T follicular helper cell (primary cell): Measurements from ENCODE around the gene STRA6.

Experiments
- DNase-seq: peaks from one replicate; pipeline ENCODE4 v3.0.0-alpha.2; 2020; ENCODE audit warnings: low read depth

The STRA6 gene

DNA sequence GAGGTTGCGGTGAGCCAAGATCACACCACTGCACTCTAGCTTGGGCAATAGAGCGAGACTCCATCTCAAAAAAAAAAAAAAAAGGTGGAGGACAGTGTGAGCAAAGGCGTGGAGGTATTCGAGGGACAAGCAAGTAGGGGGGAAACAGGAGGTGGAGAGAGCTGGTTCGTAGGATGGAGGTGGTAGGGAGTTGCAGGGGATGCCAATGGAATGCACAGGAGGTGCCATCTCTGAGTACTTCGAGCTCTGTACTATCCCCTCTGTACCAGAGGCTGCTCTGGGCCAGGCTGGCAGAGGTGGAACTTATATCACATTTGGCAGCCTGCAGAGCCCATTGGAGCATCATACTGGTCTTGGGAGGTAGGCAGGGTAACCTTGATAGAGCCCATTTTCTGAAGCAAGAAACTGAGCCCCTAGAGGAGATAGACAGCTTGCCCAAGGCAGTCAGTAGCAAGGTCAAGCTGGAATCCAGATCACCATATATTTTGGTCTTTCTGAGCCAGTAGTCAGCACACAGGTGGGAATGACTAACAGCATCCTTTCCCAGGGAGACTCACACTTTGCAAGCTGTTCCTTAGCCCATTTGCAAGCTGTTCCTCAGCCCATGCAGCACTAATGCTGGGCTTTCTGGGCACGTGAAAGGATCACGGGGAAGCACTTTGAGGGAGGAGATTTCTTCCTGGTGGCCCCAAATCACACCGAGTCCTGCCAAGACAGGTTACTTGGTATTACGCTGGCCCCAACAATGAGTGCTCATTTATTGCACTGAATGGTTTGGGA, 24.4 kb upstream of the STRA6 start:
- DNase-seq = no peak

DNA sequence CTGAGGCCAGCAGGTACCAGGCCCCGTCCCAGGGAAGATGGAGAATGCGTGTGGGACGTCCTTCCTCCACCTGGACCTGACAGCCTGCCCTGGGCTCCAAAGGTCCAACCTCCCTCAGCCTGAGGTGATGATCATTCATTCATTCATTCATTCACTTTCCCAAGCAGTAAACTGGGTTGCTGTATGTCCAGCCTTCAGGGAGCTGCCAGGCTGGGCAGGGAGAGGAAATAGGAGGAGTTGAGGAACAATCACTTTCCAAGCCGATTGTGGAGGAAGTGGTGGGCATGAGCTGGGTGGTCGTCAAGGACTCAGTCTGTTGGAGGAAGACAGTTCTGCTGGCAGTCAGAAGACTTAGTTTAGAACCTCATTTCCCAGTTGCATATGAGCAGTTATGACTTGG, 23.3 kb upstream of the STRA6 start:
- DNase-seq = no peak

GRCh38 chr15:74222240-74223119, 19.9 kb upstream of the STRA6 start:
- DNase-seq = no peak

GRCh38 chr15:74221399-74222239, 19.0 kb upstream of the STRA6 start:
- DNase-seq = no peak

GRCh38 chr15:74220475-74221248, 18.1 kb upstream of the STRA6 start:
- no peak for DNase-seq

DNA sequence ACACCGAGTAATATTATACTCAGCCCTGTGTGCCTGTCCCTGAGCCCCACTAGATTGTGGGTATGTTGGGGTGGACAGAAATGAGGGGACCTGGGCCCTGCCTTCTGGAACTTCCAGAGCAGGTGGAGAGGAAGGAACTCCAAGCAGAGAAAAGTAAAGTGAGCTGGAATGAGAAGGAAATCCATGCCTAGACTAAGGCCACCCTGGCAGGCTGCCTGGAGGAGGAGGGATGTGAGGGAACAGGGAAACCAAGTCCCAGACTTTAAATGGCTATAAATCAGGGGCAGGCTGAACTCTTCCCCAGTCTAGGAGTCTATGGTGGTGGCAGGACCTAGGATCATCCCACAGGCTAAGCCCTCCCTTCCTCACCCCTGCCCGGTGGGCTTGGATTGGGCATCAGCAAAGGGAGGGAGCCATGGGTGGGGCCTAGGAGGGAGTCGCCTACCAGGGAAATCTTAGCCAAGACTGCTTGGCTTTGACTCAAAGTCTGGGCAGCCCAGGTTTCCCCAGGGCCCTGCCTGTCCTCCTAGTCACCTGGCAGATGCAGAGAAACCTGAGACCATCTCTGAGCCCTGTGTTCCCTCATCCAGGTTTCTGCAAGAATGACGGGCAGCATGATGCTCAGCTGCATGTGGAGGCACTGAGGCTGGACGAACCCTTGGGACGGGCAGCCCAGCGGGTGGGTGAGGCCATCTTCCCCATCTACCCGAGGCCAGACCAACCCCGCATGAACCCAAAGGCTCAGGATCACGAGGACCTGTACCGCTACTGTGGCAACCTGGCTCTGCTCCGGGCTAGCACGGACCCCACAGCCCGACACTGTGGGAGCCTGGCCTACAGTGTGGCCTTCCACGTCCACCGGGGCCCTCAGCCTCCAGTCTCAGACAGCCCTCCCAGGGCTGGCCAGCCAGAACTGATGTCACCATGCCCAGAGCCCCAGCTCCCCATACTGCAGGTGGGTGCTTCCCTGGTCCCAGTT, 15.6 kb upstream of the STRA6 start:
- DNase-seq = no peak

DNA sequence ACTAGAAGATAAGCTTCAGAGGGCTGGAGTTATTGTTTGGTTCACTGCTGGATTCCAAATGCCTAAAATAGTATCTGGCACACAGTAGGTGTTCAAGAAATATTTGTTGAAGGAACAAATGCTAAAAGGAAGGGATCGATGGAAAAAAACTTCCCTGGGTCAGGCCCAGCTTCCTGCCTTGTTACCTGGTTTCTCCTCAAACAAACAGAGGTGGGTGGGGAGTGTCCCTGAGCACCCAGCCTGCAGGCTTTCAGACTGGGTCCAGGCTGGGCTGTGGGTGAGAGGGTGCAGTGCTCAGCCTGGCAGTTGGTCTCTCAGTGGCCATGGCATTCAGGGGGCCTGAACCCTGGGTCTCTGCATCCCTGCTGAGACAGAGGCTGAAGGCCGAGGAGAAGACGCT, 14.4 kb upstream of the STRA6 start:
- no peak for DNase-seq

- DNase-seq = no peak
Observed at GRCh38 chr15:74215958-74216357, 13.4 kb upstream of the STRA6 start.

DNA sequence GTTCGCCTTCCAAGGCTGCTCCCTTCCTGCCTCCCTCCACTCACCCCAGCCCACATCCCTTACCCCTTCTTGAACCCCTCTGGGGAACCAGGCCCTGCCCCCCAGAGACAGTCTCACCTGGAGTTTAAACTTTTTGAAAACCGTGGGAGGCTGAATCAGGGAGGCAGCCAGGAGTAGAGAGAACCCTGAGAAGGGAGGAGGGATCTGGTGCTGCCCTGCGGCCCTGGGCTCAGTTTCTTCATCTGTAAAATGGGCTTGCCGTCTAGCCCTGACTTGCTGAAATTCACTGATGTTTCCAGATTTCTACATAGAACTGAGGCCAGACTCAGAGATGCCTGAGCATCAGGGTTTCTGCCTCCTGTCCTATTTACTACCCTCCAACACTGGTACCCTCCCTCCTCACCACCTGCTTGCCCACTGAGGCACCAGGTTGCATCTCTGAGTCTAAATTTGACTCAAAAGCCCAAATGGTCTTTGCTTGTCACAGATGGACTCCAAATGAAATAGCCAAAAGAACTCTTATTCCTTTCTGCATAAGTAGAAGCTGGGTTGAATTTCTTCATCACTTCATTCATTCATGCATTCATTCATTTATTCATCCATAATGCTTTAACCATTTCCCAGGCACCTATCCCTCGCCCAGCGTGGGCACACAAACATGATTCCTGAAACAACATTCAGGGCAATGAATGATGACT, 11.9 kb upstream of the STRA6 start:
- no peak for DNase-seq

- no peak for DNase-seq
Observed at GRCh38 chr15:74213858-74214284, 11.3 kb upstream of the STRA6 start.

GRCh38 chr15:74212494-74212893, 9.9 kb upstream of the STRA6 start:
- no peak for DNase-seq

GRCh38 chr15:74211656-74212055, 9.1 kb upstream of the STRA6 start:
- no peak for DNase-seq

- DNase-seq = no peak
Observed at GRCh38 chr15:74210729-74211128, 8.1 kb upstream of the STRA6 start.

DNA sequence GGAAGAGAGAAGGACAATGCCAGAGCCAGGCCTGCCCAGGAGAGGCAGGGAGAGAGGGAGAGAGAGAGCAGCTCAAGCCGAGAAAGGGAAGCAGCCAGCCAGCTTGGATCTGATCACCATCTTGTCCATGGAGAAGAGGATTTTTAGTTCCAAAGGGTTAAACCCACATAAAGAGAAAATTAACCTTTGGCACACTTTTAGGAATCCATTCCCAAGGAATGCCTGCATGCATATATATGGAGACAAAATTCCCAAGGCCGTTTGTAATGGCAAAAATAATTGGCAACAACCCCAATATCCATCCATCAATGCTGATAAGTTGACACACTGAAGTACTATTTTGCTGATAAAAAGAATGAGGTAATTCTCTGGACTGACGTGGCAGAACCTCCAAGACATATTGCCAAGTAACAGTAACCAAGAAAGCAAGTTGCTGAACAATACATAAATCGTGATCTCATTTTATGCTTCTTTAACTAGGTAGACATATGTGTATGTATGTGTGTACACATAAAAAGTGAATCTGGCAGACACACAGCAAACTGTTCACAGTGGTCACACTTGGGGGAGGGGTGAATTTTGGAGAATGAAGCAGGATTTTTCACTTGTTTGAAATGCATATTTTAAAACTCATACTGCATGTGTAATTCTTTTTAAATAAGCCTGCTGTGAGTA, 7.5 kb upstream of the STRA6 start:
- DNase-seq = no peak

DNA sequence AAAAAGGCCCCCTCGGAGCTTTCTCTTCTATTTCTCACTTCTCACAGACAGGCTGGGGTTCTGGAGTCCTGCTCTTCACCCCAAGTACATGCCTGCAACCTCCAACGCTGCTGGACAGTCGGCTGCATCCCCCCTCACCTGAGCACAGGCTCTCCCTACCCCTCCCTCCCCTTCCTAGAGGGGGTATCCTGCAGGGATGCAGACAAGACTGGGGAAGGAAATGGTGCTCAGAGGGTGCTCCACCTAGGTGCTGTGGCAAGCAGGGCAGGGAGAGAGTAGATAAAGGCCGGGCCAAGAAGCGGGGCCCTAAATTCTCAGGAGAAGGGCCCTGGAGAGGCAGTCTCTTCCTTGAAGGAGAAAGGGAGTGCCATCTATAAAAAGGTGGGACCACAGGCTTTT, 7.0 kb upstream of the STRA6 start:
- DNase-seq = no peak

DNA sequence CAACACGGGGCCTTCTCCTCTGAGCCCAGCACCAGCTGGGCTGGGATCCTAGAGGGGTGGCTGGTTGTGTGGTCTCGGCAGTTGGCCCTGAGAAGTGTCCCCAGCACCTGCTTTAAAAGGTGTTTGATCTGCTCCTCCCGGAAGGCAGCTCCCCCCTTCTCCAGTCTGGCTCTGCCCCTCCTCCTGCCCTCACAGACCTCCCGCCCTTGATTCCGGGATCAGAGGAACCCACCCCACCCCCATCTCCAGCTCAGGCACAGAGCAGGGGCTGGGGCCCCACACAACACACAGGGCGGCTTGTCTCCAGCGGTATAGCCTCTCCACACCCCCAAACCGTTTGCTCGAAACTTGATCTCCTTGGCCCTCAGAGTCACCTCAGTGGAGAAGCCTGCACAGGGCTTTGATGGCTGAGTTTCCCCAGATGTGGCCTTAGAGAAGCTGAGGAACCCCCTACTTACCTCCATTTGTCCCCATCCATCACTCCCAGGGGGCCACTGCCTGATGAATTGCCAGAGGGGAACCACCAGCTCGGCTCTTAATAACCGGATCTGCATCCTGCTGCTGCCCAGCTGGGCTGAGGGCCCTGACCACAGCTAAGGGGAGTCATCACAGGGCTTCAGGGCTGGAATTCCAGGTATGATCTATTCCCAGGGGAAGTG, 6.4 kb upstream of the STRA6 start:
- DNase-seq = no peak

DNA sequence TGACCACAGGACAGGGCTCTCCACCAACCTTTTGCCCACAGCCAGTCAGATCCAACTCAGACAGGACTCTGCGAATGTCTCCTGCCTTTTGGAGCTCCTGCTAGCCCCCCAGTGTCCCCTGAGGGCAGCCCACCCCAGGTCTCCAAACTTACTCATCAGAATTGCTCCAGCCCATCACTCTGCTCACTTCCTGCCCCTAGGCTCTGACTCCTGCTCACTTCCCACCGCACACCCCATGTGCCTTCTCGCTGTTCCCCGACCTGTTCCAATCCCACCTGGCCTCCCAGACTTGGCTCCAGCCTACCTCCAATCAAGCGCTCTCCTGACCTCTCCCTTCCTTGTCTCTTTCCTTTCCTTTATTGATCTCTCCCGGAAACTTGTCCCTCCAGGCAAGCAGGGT, 5.9 kb upstream of the STRA6 start:
- no peak for DNase-seq

DNA sequence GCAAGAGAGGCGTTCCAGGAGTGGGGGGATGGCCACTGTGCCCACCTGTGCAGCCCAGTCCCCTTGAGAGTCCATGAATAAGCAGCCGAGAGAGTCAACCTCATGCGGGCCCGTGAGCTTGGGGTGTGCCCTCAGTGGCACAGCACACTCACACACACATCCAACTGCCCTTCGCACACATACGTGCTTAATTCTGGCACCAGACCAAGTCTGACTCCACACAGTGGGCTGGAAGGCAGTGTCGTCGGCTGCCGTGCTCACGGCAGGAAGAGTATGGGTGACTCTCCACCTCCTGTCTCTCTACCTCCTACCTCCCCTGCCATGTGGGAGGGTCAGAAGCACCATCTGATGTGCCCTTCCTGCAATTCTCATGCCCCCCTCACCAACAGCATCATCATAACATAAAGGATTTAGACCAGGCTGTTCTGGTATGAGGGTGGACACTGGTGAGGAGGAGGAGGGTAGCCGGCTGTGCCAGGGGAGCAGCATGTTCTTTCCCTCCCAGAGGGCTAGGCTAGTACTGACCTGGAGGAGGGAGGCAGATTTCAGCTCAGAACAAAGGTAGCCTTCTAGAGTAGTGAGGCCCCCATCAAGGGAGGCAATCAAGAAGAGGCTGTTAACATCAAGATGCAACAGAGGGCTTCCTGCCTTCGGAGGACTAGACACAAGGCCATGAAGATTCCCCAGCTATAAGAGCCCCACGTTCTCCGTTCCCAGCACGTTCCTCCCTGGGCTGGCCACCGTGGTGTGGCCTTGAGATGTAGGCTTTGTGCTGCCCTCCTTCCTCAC, 5.3 kb upstream of the STRA6 start:
- DNase-seq = no peak
